GM23338 (cell line): ENCODE measurements around the gene TNIP1.

Source experiments
- EZH2phosphoT487 ChIP-seq: fragments of 200-600 bp; sonication (generic); IDR thresholded peaks from one replicate; pipeline ENCODE4 v1.8.1; 2018; ENCODE audit warnings: antibody characterized with exemption; ENCODE audit not compliant: unreplicated experiment
- TF ChIP-seq, protein P1 (sequence below), 2 experiments: fragments of 200-600 bp in 1 of 2; sonication (generic) in 1 of 2; conservative IDR thresholded peaks; 2 replicates each; pipeline versions ENCODE4 v1.5.1 to v1.6.1; 2016 to 2017; ENCODE audit warnings: antibody characterized with exemption in 2 of 2, low read depth in 2 of 2, mild to moderate bottlenecking in 2 of 2, moderate library complexity in 1 of 2

- TF ChIP-seq EZH2phosphoT487 = no peak
- TF ChIP-seq, protein P1, sequence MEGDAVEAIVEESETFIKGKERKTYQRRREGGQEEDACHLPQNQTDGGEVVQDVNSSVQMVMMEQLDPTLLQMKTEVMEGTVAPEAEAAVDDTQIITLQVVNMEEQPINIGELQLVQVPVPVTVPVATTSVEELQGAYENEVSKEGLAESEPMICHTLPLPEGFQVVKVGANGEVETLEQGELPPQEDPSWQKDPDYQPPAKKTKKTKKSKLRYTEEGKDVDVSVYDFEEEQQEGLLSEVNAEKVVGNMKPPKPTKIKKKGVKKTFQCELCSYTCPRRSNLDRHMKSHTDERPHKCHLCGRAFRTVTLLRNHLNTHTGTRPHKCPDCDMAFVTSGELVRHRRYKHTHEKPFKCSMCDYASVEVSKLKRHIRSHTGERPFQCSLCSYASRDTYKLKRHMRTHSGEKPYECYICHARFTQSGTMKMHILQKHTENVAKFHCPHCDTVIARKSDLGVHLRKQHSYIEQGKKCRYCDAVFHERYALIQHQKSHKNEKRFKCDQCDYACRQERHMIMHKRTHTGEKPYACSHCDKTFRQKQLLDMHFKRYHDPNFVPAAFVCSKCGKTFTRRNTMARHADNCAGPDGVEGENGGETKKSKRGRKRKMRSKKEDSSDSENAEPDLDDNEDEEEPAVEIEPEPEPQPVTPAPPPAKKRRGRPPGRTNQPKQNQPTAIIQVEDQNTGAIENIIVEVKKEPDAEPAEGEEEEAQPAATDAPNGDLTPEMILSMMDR (conservative IDR thresholded peaks at IDR 0.05; ENCODE audit: low read depth in 2 of 2) = no peak
These were observed 47.5 kb downstream of the TNIP1 start for GRCh38 chr5:151033217-151033934.
